Testis (tissue), 3 donors: ENCODE measurements around the gene PCDHGC4. TPM values are rescaled to one million over a fixed set of nuclear protein-coding genes. Genes with fewer than 3 reads are reported as not detected.
A peak's percentile ranks its signal among the peaks of the same experiment; 100 is the strongest.

Source experiments
- DNase-seq: peaks from one replicate; pipeline ENCODE4 v3.0.0-alpha.2; 2019
- H3K27ac ChIP-seq, 2 donors: fragments of 200-600 bp; sonication (generic); one replicate each; pipeline ENCODE4 v1.5.1; 2019
- H3K27me3 ChIP-seq: fragments of 200-600 bp; sonication (generic); one replicate; pipeline ENCODE4 v1.5.1; 2019
- H3K36me3 ChIP-seq: fragments of 200-600 bp; sonication (generic); one replicate; pipeline ENCODE4 v1.5.1; 2017; ENCODE audit warnings: low read depth; ENCODE audit errors: missing control alignments
- H3K4me1 ChIP-seq: fragments of 200-600 bp; sonication (generic); one replicate; pipeline ENCODE4 v1.5.1; 2019
- H3K4me3 ChIP-seq, 2 donors: fragments of 200-600 bp; sonication (generic); one replicate each; pipeline ENCODE4 v1.5.1; 2017 to 2019
- H3K9me3 ChIP-seq: fragments of 200-600 bp; sonication (generic); one replicate; pipeline ENCODE4 v1.5.1; 2017
- POLR2A ChIP-seq: fragments of 450-650 bp; IDR thresholded peaks from one replicate; pipeline ENCODE4 v1.6.1; 2017; ENCODE audit warnings: antibody characterized with exemption, mild to moderate bottlenecking, moderate library complexity
- WGBS, 2 donors: methylation state at CpG; one replicate each; pipeline ENCODE4 v1.1.5; 2018; 5-methylcytosine and 5-hydroxymethylcytosine counted together
- intact Hi-C: fragments of 100-400 bp; cut with DNase I; formaldehyde crosslinking; loops from one replicate; pipeline ENCODE4 v1.15.1; 2023; ENCODE audit warnings: low total_unique reads
- polyA plus RNA-seq: library from polyadenylated mRNA; stranded (reverse); fragments of 350-450 nt; fragmentation: Illumina TruSeq; extraction: RNeasy Lipid Tissue Mini Kit (QIAGEN cat#74804); gene quantifications from one replicate; pipeline ENCODE4 v1.2.3, GENCODE V29; 2014; ENCODE audit warnings: low read depth, low replicate concordance; ENCODE audit not compliant: insufficient read depth
- total RNA-seq, 2 donors: library from RNA; depleted of rRNA; stranded (reverse); fragments of >200 nt; gene quantifications; one replicate each; pipeline ENCODE4 v1.2.3, GENCODE V29; 2016
- TF ChIP-seq, protein P1 (sequence below), 3 experiments: fragments of 450-650 bp in 2 of 3; fragments of 200-600 bp in 1 of 3; sonication (generic) in 1 of 3; IDR thresholded peaks; one replicate each; pipeline ENCODE4 v1.5.1; 2016 to 2019; ENCODE audit warnings: antibody characterized with exemption in 3 of 3, mild to moderate bottlenecking in 2 of 3, moderate library complexity in 1 of 3

The PCDHGC4 gene
- total and polyA plus RNA-seq, 3 donors from 2014 or later = 0.57 to 6.1 (median 6.1) TPM

DNA sequence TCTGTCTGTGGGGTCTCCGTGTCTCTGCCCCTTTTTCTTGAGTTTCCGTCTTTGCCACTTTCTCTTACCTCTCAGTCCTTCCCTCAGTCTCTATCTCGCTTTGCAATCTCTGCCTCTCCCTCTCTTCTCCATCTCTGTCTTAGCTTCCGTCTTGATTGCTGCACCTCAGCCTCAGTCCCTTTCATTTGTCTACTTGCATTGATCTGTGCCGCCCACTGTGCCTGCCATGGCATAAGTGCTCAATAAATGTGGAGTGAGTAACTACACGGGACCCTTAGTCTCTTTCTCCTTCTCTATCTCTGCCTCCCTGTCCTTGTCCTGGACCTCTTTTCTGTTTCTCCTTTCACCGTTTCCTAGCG, 10.6 kb downstream of the PCDHGC4 start:
- H3K36me3 ChIP-seq = no peaks in the 10 kb centered on the region
- WGBS, 2 donors = 43 to 63% methylated on average over 8 of the region's 8 CpGs
- no peaks in the 10 kb centered on the region for H3K9me3 ChIP-seq
- TF ChIP-seq POLR2A = no peak
- TF ChIP-seq, protein P1, sequence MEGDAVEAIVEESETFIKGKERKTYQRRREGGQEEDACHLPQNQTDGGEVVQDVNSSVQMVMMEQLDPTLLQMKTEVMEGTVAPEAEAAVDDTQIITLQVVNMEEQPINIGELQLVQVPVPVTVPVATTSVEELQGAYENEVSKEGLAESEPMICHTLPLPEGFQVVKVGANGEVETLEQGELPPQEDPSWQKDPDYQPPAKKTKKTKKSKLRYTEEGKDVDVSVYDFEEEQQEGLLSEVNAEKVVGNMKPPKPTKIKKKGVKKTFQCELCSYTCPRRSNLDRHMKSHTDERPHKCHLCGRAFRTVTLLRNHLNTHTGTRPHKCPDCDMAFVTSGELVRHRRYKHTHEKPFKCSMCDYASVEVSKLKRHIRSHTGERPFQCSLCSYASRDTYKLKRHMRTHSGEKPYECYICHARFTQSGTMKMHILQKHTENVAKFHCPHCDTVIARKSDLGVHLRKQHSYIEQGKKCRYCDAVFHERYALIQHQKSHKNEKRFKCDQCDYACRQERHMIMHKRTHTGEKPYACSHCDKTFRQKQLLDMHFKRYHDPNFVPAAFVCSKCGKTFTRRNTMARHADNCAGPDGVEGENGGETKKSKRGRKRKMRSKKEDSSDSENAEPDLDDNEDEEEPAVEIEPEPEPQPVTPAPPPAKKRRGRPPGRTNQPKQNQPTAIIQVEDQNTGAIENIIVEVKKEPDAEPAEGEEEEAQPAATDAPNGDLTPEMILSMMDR (IDR thresholded peaks at IDR 0.05) = no peak
- no peaks in the 10 kb centered on the region for H3K27me3 ChIP-seq
- peaks cover 28% of the 10 kb centered on the region for H3K4me1 ChIP-seq
- no peak overlapping the region for H3K4me3 ChIP-seq
- H3K27ac ChIP-seq = peak overlapping the region in 1 of 2 donors; percentile 50
- intact Hi-C loops = no loop called here
- DNase-seq = no peak

DNA sequence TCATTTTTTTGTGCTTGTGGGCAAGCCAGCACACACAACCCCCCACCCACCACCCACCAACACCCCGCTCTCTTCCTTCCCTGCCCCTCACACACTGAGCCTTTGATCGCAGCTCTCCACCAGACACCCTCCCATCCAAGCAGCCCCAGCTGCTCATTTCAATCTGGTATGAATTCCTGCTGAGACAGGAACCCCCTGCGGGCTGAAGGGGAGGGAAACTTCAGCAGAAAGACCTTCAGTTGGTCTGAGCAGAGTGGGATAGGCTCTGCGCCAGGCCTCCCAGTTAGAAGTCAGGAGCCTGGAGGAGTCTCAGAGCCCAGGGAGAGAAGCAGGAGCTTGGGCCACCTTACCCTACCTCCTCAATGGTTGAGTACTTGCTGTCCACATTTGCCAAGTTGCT, 11.2 kb downstream of the PCDHGC4 start:
- no peaks in the 10 kb centered on the region for H3K9me3 ChIP-seq
- no peaks in the 10 kb centered on the region for H3K36me3 ChIP-seq
- no peaks in the 10 kb centered on the region for H3K27me3 ChIP-seq
- peaks cover 28% of the 10 kb centered on the region for H3K4me1 ChIP-seq
- intact Hi-C loops = no loop called here
- peak; percentile 81 for DNase-seq
- TF ChIP-seq POLR2A = no peak
- TF ChIP-seq, protein P1 (IDR thresholded peaks at IDR 0.05) = no peak
- peak overlapping the region; percentile 26 to 50 for H3K27ac ChIP-seq
- H3K4me3 ChIP-seq = no peak overlapping the region
- 55 to 83% methylated on average over 4 of the region's 4 CpGs for WGBS, 2 donors

DNA sequence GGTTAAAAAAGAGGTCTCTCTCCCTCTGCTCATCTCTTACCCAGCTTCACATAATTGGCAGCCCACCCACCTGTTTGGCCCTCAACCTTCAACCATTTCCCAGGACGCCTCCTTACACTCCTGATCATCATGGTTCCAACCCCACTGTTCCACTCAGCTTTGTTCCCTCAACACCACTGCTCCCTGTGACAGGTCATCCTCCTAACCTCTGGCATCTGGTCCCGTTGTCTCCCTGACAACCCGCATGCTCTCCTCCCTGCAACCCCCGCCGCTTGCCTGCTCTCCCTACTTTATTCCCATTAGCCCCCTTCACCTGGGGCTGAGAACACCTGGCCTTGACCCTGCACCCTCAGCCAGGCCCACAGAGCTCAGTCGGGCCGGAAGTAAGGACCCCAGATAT, 16.9 kb downstream of the PCDHGC4 start:
- Histone ChIP-seq H3K9me3 (no peaks in the 10 kb centered on the region), H3K36me3 (no peaks in the 10 kb centered on the region), H3K27ac (no peak overlapping the region), H3K4me1 (no peaks in the 10 kb centered on the region), H3K27me3 (no peaks in the 10 kb centered on the region), H3K4me3 (no peak overlapping the region)
- intact Hi-C loops = no loop called here
- DNase-seq = no peak
- TF ChIP-seq, protein P1 (IDR thresholded peaks at IDR 0.05) = no peak
- no peak for TF ChIP-seq POLR2A
- WGBS, 2 donors = 71 to 78% methylated on average over 7 of the region's 7 CpGs

DNA sequence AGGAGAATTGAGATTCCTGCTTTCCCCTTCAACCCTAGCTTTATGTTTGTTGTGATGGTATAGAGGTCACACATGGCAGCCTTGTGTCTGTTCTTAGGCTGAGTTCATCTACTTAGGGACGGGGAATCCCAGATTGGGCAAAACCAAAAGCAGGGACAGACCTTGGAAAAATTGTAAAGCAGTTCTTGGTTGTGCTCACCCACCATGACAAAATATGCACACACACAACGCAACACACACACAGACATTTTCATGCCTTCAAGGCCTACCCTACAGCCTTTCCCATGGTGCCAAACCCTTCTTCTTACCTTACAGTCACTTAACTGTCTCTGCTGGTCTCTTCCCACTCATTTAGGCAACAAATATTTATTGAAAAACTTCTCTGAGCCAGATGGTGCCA, 18.9 kb downstream of the PCDHGC4 start:
- no peaks in the 10 kb centered on the region for H3K9me3 ChIP-seq
- intact Hi-C loops = no loop called here
- no peaks in the 10 kb centered on the region for H3K27me3 ChIP-seq
- no peak for DNase-seq
- TF ChIP-seq POLR2A = no peak
- TF ChIP-seq, protein P1 (IDR thresholded peaks at IDR 0.05) = no peak
- WGBS, 2 donors = 94 to 100% methylated on average over 2 of the region's 2 CpGs
- no peak overlapping the region for H3K27ac ChIP-seq
- no peaks in the 10 kb centered on the region for H3K36me3 ChIP-seq
- no peak overlapping the region for H3K4me3 ChIP-seq
- peaks cover 14% of the 10 kb centered on the region for H3K4me1 ChIP-seq

DNA sequence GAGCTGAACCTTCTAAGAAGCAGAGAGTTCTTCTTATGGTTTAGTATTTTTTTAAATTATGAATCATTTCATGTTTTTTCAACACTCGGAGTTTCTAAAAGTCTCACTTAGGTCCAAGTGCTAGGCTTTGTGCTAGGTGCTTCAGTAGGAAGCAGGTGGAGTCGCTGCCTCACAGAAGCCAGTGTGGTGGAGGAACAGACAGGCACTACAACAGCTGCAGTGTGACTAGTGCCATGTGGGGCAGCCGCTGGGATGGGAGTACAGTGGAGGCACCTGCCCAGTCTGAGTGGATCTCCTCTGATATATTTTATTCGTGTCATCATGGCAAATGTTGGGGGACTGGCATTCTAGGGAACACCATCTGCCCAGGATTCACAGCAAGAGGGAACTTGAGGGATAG, 19.4 kb downstream of the PCDHGC4 start:
- 94% methylated on average over 4 of the region's 4 CpGs for WGBS, 2 donors
- Histone ChIP-seq H3K36me3 (no peaks in the 10 kb centered on the region), H3K4me3 (no peak overlapping the region), H3K4me1 (peaks cover 14% of the 10 kb centered on the region), H3K27ac (no peak overlapping the region), H3K27me3 (no peaks in the 10 kb centered on the region), H3K9me3 (no peaks in the 10 kb centered on the region)
- TF ChIP-seq, protein P1 (IDR thresholded peaks at IDR 0.05) = no peak
- no peak for TF ChIP-seq POLR2A
- no peak for DNase-seq
- intact Hi-C loops = no loop called here
